Mucosa of rectum (tissue), 2 donors: Measurements from ENCODE around the gene PLAAT2.
"Not testable (repeated sequence)": the region's sequence is repeated elsewhere in the genome, so short reads cannot be mapped to it uniquely, and the experiment has no call there.

ENCODE experiments used
- H3K27ac ChIP-seq, 2 donors: one replicate each; pipeline ENCODE4 v1.7.0; 2013; ENCODE audit warnings: inconsistent platforms in 2 of 2, low read depth in 2 of 2, low read length in 2 of 2
- H3K27me3 ChIP-seq, 2 donors: one replicate each; pipeline ENCODE4 v1.7.0; 2013; ENCODE audit warnings: low read length in 2 of 2; ENCODE audit not compliant: control insufficient read depth in 2 of 2, insufficient read depth in 2 of 2
- H3K36me3 ChIP-seq, 2 donors: one replicate each; pipeline ENCODE4 v1.7.0; 2013; ENCODE audit warnings: low read length in 2 of 2; ENCODE audit not compliant: control insufficient read depth in 2 of 2, insufficient read depth in 2 of 2
- H3K4me1 ChIP-seq, 2 donors: one replicate each; pipeline ENCODE4 v1.7.0; 2013; ENCODE audit warnings: low read length in 2 of 2, mild to moderate bottlenecking in 1 of 2; ENCODE audit not compliant: control insufficient read depth in 2 of 2, insufficient read depth in 2 of 2
- H3K4me3 ChIP-seq, 2 donors: one replicate each; pipeline ENCODE4 v1.7.0; 2013; ENCODE audit warnings: low read length in 2 of 2
- H3K9ac ChIP-seq, 2 donors: one replicate each; pipeline ENCODE4 v1.7.0; 2013; ENCODE audit warnings: low read length in 2 of 2, low read depth in 1 of 2, mild to moderate bottlenecking in 1 of 2
- H3K9me3 ChIP-seq, 2 donors: one replicate each; pipeline ENCODE4 v1.7.0; 2013; ENCODE audit warnings: low read length in 2 of 2; ENCODE audit not compliant: control insufficient read depth in 2 of 2
- donor health status: healthy.
- donor health status: Normal muscosa, but diverticular disease.

The PLAAT2 gene

DNA sequence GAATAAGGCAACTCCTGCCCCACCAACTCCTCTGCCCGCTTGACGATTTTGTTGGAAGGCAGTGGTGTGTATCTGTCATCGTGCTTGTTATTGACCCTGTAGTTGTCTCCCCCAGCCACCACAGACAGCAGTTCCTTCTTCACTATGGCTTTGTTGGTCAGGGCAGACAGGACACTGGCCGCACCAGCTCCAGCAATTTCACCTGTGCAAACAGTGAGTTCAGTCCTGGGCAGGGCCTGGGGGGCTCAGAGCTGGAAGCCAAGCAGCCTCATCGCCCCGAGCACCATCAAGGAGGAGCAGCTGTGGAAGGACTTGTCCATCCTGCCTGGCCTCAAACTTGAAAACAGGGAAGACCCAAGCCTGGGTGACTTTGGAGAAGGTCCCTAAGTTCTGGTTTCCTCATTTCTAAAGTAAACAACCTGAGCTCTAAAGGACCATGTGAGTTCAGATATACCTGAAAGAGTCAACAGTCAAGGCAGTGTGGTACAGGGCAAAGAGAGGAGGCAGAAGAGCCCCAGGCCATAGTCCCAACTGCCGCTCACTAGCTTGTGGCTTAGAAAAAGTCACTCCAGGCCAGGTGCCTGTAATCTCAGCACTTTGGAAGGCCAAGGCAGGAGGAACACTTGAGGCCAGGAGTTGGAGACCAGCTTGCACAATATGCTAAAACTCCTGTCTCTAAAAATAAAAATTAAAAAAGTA lies 4.6 kb downstream of the PLAAT2 start:
- H3K27ac ChIP-seq, result no peak overlapping the region
- H3K4me1 ChIP-seq, result peaks cover 4 to 31% of the 10 kb centered on the region in 2 donors

DNA sequence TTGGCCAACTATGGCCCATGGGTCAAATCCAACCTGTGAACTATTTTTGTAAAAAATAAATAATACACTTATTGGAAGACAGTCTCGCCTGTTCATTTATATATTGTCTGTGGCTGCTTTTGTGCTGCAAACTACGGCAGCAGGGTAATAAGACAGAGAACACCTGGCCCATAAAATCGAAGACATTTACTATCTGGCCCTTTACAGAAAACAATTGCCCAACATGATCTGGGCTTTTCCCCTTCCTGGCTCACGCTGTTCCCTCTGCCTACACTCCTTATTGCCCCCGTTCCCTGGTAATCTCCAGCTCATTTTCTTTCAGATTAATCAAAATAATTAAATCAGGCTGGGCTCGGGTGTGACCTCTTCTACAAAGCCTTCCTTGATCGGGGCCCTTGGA lies 5.6 kb downstream of the PLAAT2 start:
- H3K27ac ChIP-seq, result peak overlapping the region in 1 of 2 donors; percentile 35
- peaks cover 0 to 23% of the 10 kb centered on the region in 2 donors for H3K4me1 ChIP-seq
- no peak overlapping the region for H3K4me3 ChIP-seq
- no peaks in the 10 kb centered on the region for H3K36me3 ChIP-seq
- no peak overlapping the region for H3K9ac ChIP-seq
- no peaks in the 10 kb centered on the region for H3K27me3 ChIP-seq
- no peaks in the 10 kb centered on the region for H3K9me3 ChIP-seq

More for the DNA sequence above, 4.6 kb downstream of the PLAAT2 start:
- Histone ChIP-seq H3K9ac (no peak overlapping the region), H3K27me3 (no peaks in the 10 kb centered on the region), H3K36me3 (no peaks in the 10 kb centered on the region), H3K4me3 (no peak overlapping the region), H3K9me3 (no peaks in the 10 kb centered on the region)

DNA sequence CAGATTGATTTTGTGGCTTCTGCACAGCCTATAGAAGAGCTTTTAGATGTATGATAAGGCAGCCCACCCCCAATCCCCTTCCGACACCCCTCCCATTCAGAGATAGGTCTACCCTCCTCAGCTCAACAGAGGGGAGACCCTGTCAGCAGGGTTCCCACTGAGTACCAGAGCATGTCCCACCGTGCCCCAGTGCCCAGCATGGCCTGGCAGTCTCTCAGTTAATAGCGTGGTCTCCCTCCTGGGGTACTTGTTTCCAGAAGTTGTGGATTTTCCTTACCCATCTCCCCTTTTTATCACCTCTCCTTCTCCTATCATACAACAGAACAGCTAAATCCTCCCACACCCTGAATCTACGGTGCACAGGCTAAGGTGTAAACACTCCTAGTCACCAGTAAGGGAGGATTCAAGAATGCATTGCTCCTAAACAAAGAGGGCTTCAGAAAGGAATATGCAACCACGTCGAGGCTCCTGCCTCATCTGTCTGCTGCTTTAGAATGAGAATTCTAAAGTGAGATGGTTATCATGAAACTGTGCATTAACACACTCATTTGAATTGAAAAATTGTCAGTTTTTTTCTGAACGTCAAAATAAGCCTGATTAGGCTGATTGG lies 6.7 kb downstream of the PLAAT2 start:
- Histone ChIP-seq H3K4me1 (peaks cover 0 to 22% of the 10 kb centered on the region in 2 donors), H3K9ac (no peak overlapping the region), H3K9me3 (no peaks in the 10 kb centered on the region), H3K36me3 (no peaks in the 10 kb centered on the region), H3K27ac (no peak overlapping the region), H3K4me3 (no peak overlapping the region), H3K27me3 (no peaks in the 10 kb centered on the region)

DNA sequence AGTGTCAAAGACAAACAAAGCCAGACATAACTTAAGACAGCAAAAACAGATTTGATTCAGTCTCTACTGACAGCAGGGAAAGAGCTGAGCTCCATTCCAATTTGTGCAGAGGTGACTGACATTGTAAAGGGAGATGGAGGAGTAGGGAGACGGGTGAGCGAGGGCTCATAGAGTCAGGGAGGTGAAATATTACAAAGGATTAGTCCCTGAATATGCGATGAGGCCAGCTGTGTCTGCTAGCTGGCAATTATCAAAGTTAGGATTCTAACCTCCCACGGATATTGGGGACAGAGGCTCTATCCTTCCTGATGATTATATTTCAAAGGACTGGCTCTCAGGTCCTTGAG lies 8.3 kb downstream of the PLAAT2 start:
- Histone ChIP-seq H3K9me3 (no peaks in the 10 kb centered on the region), H3K9ac (no peak overlapping the region), H3K27me3 (no peaks in the 10 kb centered on the region), H3K36me3 (no peaks in the 10 kb centered on the region), H3K27ac (no peak overlapping the region), H3K4me1 (peaks cover 0 to 14% of the 10 kb centered on the region in 2 donors), H3K4me3 (no peak overlapping the region)

DNA sequence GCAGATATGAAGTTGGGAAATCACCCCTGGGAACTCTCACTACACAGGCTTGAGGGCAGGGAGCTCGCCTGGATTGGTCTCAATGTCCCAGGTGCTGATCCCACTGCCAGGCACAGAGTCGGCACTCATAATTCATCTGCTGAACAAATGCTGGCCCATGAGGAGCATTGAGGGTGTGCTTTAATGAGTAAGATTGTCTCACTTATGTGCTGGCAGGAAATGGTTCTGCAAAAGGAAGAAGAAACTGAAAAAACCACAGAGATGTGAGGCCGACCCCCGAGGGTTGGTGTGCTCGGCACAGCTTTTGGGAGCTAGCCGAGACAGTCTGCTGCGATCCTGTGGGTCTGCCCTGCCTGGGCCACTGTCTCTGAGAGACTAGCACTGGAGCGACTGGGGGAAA lies 9.4 kb downstream of the PLAAT2 start:
- peak overlapping the region in 1 of 2 donors; percentile 23 for H3K27ac ChIP-seq
- no peaks in the 10 kb centered on the region for H3K9me3 ChIP-seq
- peaks cover 0 to 14% of the 10 kb centered on the region in 2 donors for H3K4me1 ChIP-seq
- H3K4me3 ChIP-seq, result no peak overlapping the region
- no peak overlapping the region for H3K9ac ChIP-seq
- no peaks in the 10 kb centered on the region for H3K36me3 ChIP-seq
- no peaks in the 10 kb centered on the region for H3K27me3 ChIP-seq

DNA sequence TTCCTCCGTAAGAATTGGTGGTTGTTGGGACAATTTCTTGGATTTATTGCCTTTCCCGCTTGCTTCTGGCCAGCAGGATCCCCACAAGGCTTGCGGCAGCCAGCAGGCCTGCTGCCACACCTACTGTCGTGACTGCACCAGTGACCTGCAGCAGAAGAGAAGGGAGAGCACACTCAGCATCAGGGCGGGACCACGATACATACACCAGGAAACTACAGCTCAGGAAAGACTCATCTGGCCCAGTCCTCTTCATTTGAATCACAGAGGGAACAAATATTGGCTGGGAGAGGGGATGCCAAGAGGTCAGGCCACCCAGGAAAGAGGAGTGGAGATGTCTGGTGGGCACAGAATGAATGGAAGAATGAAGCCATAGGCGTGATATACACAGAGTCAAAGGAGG lies 10.3 kb downstream of the PLAAT2 start:
- no peaks in the 10 kb centered on the region for H3K36me3 ChIP-seq
- no peak overlapping the region for H3K27ac ChIP-seq
- no peak overlapping the region for H3K4me3 ChIP-seq
- no peaks in the 10 kb centered on the region for H3K27me3 ChIP-seq
- no peak overlapping the region for H3K9ac ChIP-seq
- no peaks in the 10 kb centered on the region for H3K9me3 ChIP-seq
- H3K4me1 ChIP-seq, result peaks cover 0 to 6% of the 10 kb centered on the region in 2 donors

DNA sequence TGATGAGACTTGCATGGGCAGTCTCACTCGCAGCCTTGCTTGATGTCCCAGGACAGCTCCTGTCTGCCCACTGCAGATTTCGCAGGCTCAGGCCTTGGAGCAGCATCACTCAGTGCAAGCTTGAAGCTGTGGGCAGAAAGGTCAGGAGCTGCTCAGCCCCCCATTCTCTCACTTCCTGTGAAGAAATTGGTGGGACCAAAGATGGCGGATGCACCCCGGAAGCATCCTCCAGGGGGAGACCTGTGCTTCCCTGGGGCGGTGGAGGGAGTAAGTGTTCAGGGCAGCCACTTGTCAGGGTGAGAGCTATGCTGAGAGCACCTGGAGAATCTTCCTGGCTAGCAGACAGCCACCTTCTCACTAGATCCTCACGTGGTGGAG lies 11.3 kb downstream of the PLAAT2 start:
- Histone ChIP-seq H3K27me3 (no peaks in the 10 kb centered on the region), H3K36me3 (peaks cover 0 to 4% of the 10 kb centered on the region in 2 donors), H3K4me1 (no peaks in the 10 kb centered on the region), H3K27ac (peak overlapping the region in 1 of 2 donors; percentile 6), H3K9me3 (no peaks in the 10 kb centered on the region), H3K9ac (no peak overlapping the region), H3K4me3 (no peak overlapping the region)

DNA sequence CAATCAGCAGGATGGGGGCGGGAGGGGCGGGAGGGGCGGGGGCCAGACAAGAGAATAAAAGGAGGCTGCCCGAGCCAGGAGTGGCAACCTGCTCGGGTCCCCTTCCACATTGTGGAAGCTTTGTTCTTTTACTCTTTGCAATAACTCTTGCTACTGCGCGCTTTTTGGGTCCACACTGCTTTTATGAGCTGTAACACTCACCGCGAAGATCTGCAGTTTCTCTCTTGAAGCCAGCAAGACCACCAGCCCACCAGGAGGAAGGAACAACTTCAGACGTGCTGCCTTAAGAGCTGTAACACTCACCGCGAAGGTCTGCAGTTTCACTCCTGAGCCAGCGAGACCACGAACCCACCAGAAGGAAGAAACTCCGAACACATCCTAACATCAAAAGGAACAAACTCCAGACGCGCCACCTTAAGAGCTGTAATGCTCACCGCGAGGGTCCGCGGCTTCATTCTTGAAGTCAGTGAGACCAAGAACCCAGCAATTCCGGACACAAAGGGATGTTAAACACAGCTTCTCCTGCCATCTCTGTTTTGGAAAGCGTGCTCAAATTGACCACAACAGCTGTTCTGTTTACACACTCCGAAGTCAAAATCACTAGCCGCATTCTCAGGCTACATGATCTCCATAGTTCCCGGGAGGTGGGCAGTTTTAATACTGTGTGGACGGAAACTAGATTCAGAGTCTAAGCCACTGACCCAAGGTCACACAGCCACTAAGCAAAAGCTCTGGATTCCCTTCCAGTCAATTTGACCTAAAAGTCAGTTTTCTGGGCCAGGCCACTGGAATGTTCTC lies 11.9 kb downstream of the PLAAT2 start:
- Histone ChIP-seq H3K9me3 (no peaks in the 10 kb centered on the region), H3K9ac (no peak overlapping the region), H3K36me3 (peaks cover 0 to 4% of the 10 kb centered on the region in 2 donors), H3K4me1 (no peaks in the 10 kb centered on the region), H3K27ac (peak overlapping the region in 1 of 2 donors; percentile 6), H3K4me3 (no peak overlapping the region), H3K27me3 (no peaks in the 10 kb centered on the region)

DNA sequence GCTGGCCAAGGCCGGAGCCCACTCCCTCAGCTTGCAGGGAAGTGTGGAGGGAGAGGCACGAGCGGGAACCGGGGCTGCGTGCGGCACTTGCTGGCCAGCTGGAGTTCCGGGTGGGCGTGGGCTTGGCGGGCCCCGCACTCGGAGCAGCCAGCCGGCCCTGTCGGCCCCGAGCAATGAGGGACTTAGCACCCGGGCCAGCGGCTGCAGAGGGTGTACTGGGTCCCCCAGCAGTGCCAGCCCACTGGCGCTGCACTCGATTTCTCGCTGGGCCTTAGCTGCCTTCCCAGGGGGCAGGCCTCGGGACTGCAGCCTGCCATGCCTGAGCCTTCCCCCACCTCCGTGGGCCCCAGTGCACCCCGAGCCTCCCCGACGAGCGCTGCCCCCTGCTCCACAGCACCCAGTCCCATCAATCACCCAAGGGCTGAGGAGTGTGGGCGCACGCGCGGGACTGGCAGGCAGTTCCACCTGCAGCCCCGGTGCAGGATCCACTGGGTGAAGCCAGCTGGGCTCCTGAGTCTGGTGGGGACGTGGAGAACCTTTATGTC lies 13.0 kb downstream of the PLAAT2 start:
- not testable (repeated sequence) for H3K9ac ChIP-seq, H3K4me1 ChIP-seq, H3K27me3 ChIP-seq, H3K27ac ChIP-seq, H3K9me3 ChIP-seq, H3K36me3 ChIP-seq, H3K4me3 ChIP-seq

DNA sequence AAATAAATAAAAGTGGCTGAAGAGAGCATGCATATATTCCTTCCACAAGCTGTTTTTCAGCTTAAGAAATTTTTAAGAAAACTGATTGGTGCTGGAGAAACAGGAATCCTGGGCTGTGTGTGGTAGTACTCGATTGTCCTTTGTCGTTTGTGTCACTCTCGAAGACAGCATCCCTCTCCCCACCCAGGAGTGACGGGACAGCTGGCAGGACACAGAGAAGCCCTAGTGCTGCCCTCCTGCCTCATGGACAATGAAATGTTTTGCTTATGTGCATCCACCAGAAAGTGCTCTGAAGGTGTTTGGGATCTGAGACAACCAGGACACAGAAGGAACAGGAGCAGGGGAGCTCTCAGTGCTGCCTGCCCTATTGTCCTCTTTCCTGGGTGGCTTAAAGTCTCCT lies 13.8 kb downstream of the PLAAT2 start:
- Histone ChIP-seq H3K9ac (no peak overlapping the region), H3K36me3 (peaks cover 0 to 10% of the 10 kb centered on the region in 2 donors), H3K4me1 (no peaks in the 10 kb centered on the region), H3K9me3 (no peaks in the 10 kb centered on the region), H3K27ac (no peak overlapping the region), H3K4me3 (no peak overlapping the region), H3K27me3 (no peaks in the 10 kb centered on the region)
